ENCODE data around the gene USP22. TPM values are rescaled to one million over a fixed set of nuclear protein-coding genes. Genes with fewer than 3 reads are reported as not detected.
A peak's percentile ranks its signal among the peaks of the same experiment; 100 is the strongest.

The USP22 gene
- 420 TPM for total RNA-seq (ENCODE audit: unreplicated experiment)
- long read RNA-seq, full-length matches to known transcripts = 1 of 41 reads
- long read RNA-seq, partial matches to known transcripts = 5 of 41 reads
- long read RNA-seq, other reads (novel, unspliced or antisense) = 35 of 41 reads

- peaks cover 9% of the 10 kb centered on the region for H3K27me3 Mint-ChIP-seq (ENCODE audit: unreplicated experiment)
- no peak for TF ChIP-seq CTCF (IDR thresholded peaks at IDR 0.05; ENCODE audit: partially characterized antibody, unreplicated experiment)
- peak within 1 kb of the TSS; percentile 97 for H3K27ac Mint-ChIP-seq (ENCODE audit: unreplicated experiment)
- peaks cover 6% of the 10 kb centered on the region for H3K9me3 Mint-ChIP-seq (ENCODE audit: unreplicated experiment)
- no peaks in the 10 kb centered on the region for H3K36me3 Mint-ChIP-seq (ENCODE audit: unreplicated experiment)
- H3K4me1 Mint-ChIP-seq (ENCODE audit: low read depth, unreplicated experiment) = peaks cover 8% of the 10 kb centered on the region
- DNase-seq = peak; percentile 31
- H3K4me3 Mint-ChIP-seq (ENCODE audit: unreplicated experiment) = peak within 1 kb of the TSS; percentile 92
These were observed at the start of gene USP22 for GRCh38 chr17:21042458-21043295. Gene USP22 (minus strand): TSS chr17:21043011. CDS start chr17:21042835, 176 bp downstream.

GRCh38 chr17:21090902-21091618 lies 48.2 kb upstream of the USP22 start:
- Mint-ChIP-seq H3K27ac (ENCODE audit: unreplicated experiment) (no peak overlapping the region), H3K27me3 (ENCODE audit: unreplicated experiment) (no peaks in the 10 kb centered on the region), H3K36me3 (ENCODE audit: unreplicated experiment) (no peaks in the 10 kb centered on the region), H3K4me1 (ENCODE audit: low read depth, unreplicated experiment) (peaks cover 5% of the 10 kb centered on the region), H3K4me3 (ENCODE audit: unreplicated experiment) (no peak overlapping the region), H3K9me3 (ENCODE audit: unreplicated experiment) (peaks cover 1% of the 10 kb centered on the region)
- no peak for TF ChIP-seq CTCF (IDR thresholded peaks at IDR 0.05; ENCODE audit: partially characterized antibody, unreplicated experiment)
- no peak for DNase-seq

- Mint-ChIP-seq H3K27me3 (ENCODE audit: unreplicated experiment) (no peaks in the 10 kb centered on the region), H3K36me3 (ENCODE audit: unreplicated experiment) (no peaks in the 10 kb centered on the region), H3K9me3 (ENCODE audit: unreplicated experiment) (peaks cover 1% of the 10 kb centered on the region), H3K4me3 (ENCODE audit: unreplicated experiment) (no peak overlapping the region), H3K4me1 (ENCODE audit: low read depth, unreplicated experiment) (peaks cover 5% of the 10 kb centered on the region), H3K27ac (ENCODE audit: unreplicated experiment) (no peak overlapping the region)
- DNase-seq = no peak
- TF ChIP-seq CTCF (IDR thresholded peaks at IDR 0.05; ENCODE audit: partially characterized antibody, unreplicated experiment) = no peak
These were observed 47.4 kb upstream of the USP22 start for GRCh38 chr17:21089933-21090901.

- DNase-seq = no peak
- TF ChIP-seq CTCF (IDR thresholded peaks at IDR 0.05; ENCODE audit: partially characterized antibody, unreplicated experiment) = no peak
These were observed 46.3 kb upstream of the USP22 start for GRCh38 chr17:21089145-21089544.

More at GRCh38 chr17:21089145-21089544, 46.3 kb upstream of the USP22 start:
- peaks cover 5% of the 10 kb centered on the region for H3K4me1 Mint-ChIP-seq (ENCODE audit: low read depth, unreplicated experiment)
- H3K9me3 Mint-ChIP-seq (ENCODE audit: unreplicated experiment) = peaks cover 1% of the 10 kb centered on the region
- H3K36me3 Mint-ChIP-seq (ENCODE audit: unreplicated experiment) = no peaks in the 10 kb centered on the region
- H3K4me3 Mint-ChIP-seq (ENCODE audit: unreplicated experiment) = no peak overlapping the region
- no peaks in the 10 kb centered on the region for H3K27me3 Mint-ChIP-seq (ENCODE audit: unreplicated experiment)
- no peak overlapping the region for H3K27ac Mint-ChIP-seq (ENCODE audit: unreplicated experiment)
